Hepatocyte (in vitro differentiated cells): ENCODE results near the gene ASIP. TPM values are rescaled to one million over a fixed set of nuclear protein-coding genes. Genes with fewer than 3 reads are reported as not detected.

ENCODE experiments used
- DNase-seq: peaks from one replicate; pipeline ENCODE4 v3.0.0-alpha.2; 2016; ENCODE audit warnings: low spot score
- H2AFZ ChIP-seq: fragments of 200-600 bp; sonication (generic); 2 replicates; pipeline ENCODE4 v1.6.0; 2016; ENCODE audit warnings: antibody characterized with exemption, mild to moderate bottlenecking
- H3K27ac ChIP-seq: fragments of 200-600 bp; sonication (generic); 2 replicates; pipeline ENCODE4 v1.5.1; 2016; ENCODE audit warnings: mild to moderate bottlenecking
- H3K27me3 ChIP-seq: fragments of 200-600 bp; sonication (generic); 2 replicates; pipeline ENCODE4 v1.6.1; 2016
- H3K36me3 ChIP-seq: fragments of 200-600 bp; sonication (generic); replicated peaks from 2 replicates; pipeline ENCODE4 v1.5.1; 2016; ENCODE audit warnings: low read depth; ENCODE audit not compliant: insufficient read depth
- H3K4me1 ChIP-seq: fragments of 200-600 bp; sonication (generic); 2 replicates; pipeline ENCODE4 v1.5.1; 2016; ENCODE audit warnings: mild to moderate bottlenecking, moderate library complexity; ENCODE audit not compliant: insufficient read depth
- H3K4me2 ChIP-seq: fragments of 200-600 bp; sonication (generic); 2 replicates; pipeline ENCODE4 v1.6.0; 2016
- H3K4me3 ChIP-seq: fragments of 200-600 bp; sonication (generic); 2 replicates; pipeline ENCODE4 v1.5.1; 2016; ENCODE audit warnings: mild to moderate bottlenecking
- H3K79me2 ChIP-seq: fragments of 200-600 bp; sonication (generic); 2 replicates; pipeline ENCODE4 v1.6.0; 2017; ENCODE audit warnings: mild to moderate bottlenecking
- H3K9me2 ChIP-seq: fragments of 200-600 bp; sonication (generic); replicated peaks from 2 replicates; pipeline ENCODE4 v1.6.0; 2017; ENCODE audit warnings: mild to moderate bottlenecking; ENCODE audit not compliant: insufficient read depth
- H3K9me3 ChIP-seq: fragments of 200-600 bp; sonication (generic); 2 replicates; pipeline ENCODE4 v1.5.1; 2016; ENCODE audit warnings: low read depth, mild to moderate bottlenecking
- H4K20me1 ChIP-seq: fragments of 200-600 bp; sonication (generic); 2 replicates; pipeline ENCODE4 v1.6.0; 2016; ENCODE audit warnings: mild to moderate bottlenecking; ENCODE audit not compliant: insufficient read depth, poor library complexity, severe bottlenecking
- CTCF ChIP-seq: fragments of 200-600 bp; sonication (generic); IDR thresholded peaks from 2 replicates; pipeline ENCODE4 v1.5.1; 2016; ENCODE audit warnings: antibody characterized with exemption, mild to moderate bottlenecking; ENCODE audit not compliant: poor library complexity
- EZH2 ChIP-seq: fragments of 200-600 bp; sonication (generic); IDR thresholded peaks from 2 replicates; pipeline ENCODE4 v1.6.1; 2016; ENCODE audit warnings: antibody characterized with exemption, mild to moderate bottlenecking, borderline replicate concordance
- EZH2phosphoT487 ChIP-seq: fragments of 200-600 bp; sonication (generic); IDR thresholded peaks from one replicate; pipeline ENCODE4 v1.6.1; 2018; ENCODE audit warnings: antibody characterized with exemption, mild to moderate bottlenecking, low read depth, moderate library complexity; ENCODE audit not compliant: unreplicated experiment, severe bottlenecking
- WGBS: methylation state at CpG from one replicate; pipeline ENCODE4 v1.1.6; 2016; ENCODE audit warnings: low lambda C conversion rate; ENCODE audit errors: missing lambda C conversion rate; 5-methylcytosine and 5-hydroxymethylcytosine counted together
- polyA plus RNA-seq: library from polyadenylated mRNA; unstranded; fragments of >200 nt; fragmentation: Nextera tagmentation; extraction: Ambion mirVana; gene quantifications from 2 replicates; pipeline ENCODE4 v1.2.1, GENCODE V29; 2016
- total RNA-seq: library from RNA; depleted of rRNA; stranded (reverse); fragments of >200 nt; gene quantifications from 2 replicates; pipeline ENCODE4 v1.2.3, GENCODE V29; 2014

The ASIP gene
- total and polyA plus RNA-seq, 2 experiments from 2014 or later, result 3.3 TPM; not detected in 1

- WGBS, result 98% methylated on average over 3 of the region's 3 CpGs
- Histone ChIP-seq H2AFZ (no peak overlapping the region), H3K4me2 (no peak overlapping the region), H3K27me3 (no peaks in the 10 kb centered on the region), H3K9me3 (no peaks in the 10 kb centered on the region), H3K9me2 (no peaks in the 10 kb centered on the region), H4K20me1 (peaks cover 4% of the 10 kb centered on the region), H3K4me1 (no peaks in the 10 kb centered on the region), H3K36me3 (no peaks in the 10 kb centered on the region), H3K79me2 (peaks cover 23% of the 10 kb centered on the region), H3K27ac (no peak overlapping the region), H3K4me3 (no peak overlapping the region)
- no peak for TF ChIP-seq CTCF
- TF ChIP-seq EZH2phosphoT487, result no peak
- TF ChIP-seq EZH2, result no peak
- no peak for DNase-seq
Measured at GRCh38 chr20:34292496-34292895, 51.3 kb downstream of the ASIP start.

GRCh38 chr20:34293119-34293518 is 51.9 kb downstream of the ASIP start:
- TF ChIP-seq CTCF (no peak), EZH2phosphoT487 (no peak), EZH2 (no peak)
- peaks cover 7% of the 10 kb centered on the region for H4K20me1 ChIP-seq

GRCh38 chr20:34293589-34293988 is 52.4 kb downstream of the ASIP start:
- Histone ChIP-seq H3K9me2 (no peaks in the 10 kb centered on the region), H3K4me2 (no peak overlapping the region), H3K36me3 (no peaks in the 10 kb centered on the region), H3K27ac (no peak overlapping the region), H3K9me3 (no peaks in the 10 kb centered on the region), H2AFZ (no peak overlapping the region), H3K4me3 (no peak overlapping the region), H3K4me1 (no peaks in the 10 kb centered on the region), H4K20me1 (peaks cover 7% of the 10 kb centered on the region), H3K27me3 (no peaks in the 10 kb centered on the region), H3K79me2 (peaks cover 32% of the 10 kb centered on the region)
- DNase-seq, result no peak
- 92% methylated on average over 7 of the region's 7 CpGs for WGBS
- TF ChIP-seq EZH2phosphoT487 (no peak), EZH2 (no peak), CTCF (no peak)

More at GRCh38 chr20:34293119-34293518, 51.9 kb downstream of the ASIP start:
- H3K27ac ChIP-seq, result no peak overlapping the region
- H3K4me3 ChIP-seq, result no peak overlapping the region
- H3K9me3 ChIP-seq, result no peaks in the 10 kb centered on the region
- no peak for DNase-seq
- WGBS, result 99% methylated on average over 5 of the region's 5 CpGs
- peaks cover 30% of the 10 kb centered on the region for H3K79me2 ChIP-seq
- no peaks in the 10 kb centered on the region for H3K9me2 ChIP-seq
- no peak overlapping the region for H3K4me2 ChIP-seq
- no peak overlapping the region for H2AFZ ChIP-seq
- H3K4me1 ChIP-seq, result no peaks in the 10 kb centered on the region
- H3K36me3 ChIP-seq, result no peaks in the 10 kb centered on the region
- no peaks in the 10 kb centered on the region for H3K27me3 ChIP-seq

- no peaks in the 10 kb centered on the region for H3K4me1 ChIP-seq
- no peak for DNase-seq
- peaks cover 7% of the 10 kb centered on the region for H4K20me1 ChIP-seq
- H3K79me2 ChIP-seq, result peaks cover 42% of the 10 kb centered on the region
- no peak overlapping the region for H3K4me2 ChIP-seq
- H3K27me3 ChIP-seq, result no peaks in the 10 kb centered on the region
- no peak for TF ChIP-seq EZH2
- no peak for TF ChIP-seq EZH2phosphoT487
- TF ChIP-seq CTCF, result no peak
- no peaks in the 10 kb centered on the region for H3K9me2 ChIP-seq
- no peaks in the 10 kb centered on the region for H3K9me3 ChIP-seq
- no peak overlapping the region for H3K4me3 ChIP-seq
- no peak overlapping the region for H3K27ac ChIP-seq
- WGBS, result 97% methylated on average over 7 of the region's 7 CpGs
- no peaks in the 10 kb centered on the region for H3K36me3 ChIP-seq
- no peak overlapping the region for H2AFZ ChIP-seq
Measured at GRCh38 chr20:34294563-34294962, 53.3 kb downstream of the ASIP start.
